ENCODE data around the gene CCDC6. TPM values are rescaled to one million over a fixed set of nuclear protein-coding genes. Genes with fewer than 3 reads are reported as not detected.

The CCDC6 gene
- total RNA-seq, 1 experiment from 2014 or later, result 116 TPM

DNA sequence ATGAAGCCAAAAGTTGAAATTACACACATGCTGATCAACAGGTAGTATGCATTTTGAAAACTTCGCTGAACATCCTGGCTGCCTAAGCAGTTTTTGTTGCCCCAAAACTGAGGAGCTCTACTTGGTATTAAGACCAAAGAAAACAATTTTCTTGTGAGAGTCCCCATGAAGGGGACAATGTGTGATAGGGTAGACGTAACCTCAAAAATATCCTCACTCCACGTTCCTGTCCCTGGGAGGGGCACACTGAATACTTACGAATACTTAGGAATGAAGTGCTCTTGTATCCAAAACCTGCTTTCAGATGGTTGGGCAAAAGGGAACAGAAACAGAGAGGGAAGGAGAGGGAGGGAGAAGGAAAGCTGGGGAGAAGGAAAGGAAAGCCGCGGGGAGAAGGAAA is 24.7 kb downstream of the CCDC6 start:
- Histone ChIP-seq H3K9me3 (no peaks in the 10 kb centered on the region), H3K27me3 (replicated peaks; ENCODE audit: control insufficient read depth, insufficient read depth, low read length) (no peaks in the 10 kb centered on the region), H3K4me3 (ENCODE audit: low read depth, low read length) (no peak overlapping the region), H3K36me3 (ENCODE audit: control insufficient read depth, insufficient read depth, low read length) (no peaks in the 10 kb centered on the region), H3K4me1 (peaks cover 12% of the 10 kb centered on the region)
- Mint-ChIP-seq H3K4me1 (ENCODE audit: low read depth, unreplicated experiment) (peaks cover 14% of the 10 kb centered on the region), H3K9me3 (ENCODE audit: unreplicated experiment) (no peaks in the 10 kb centered on the region), H3K4me3 (ENCODE audit: unreplicated experiment) (no peak overlapping the region), H3K27me3 (ENCODE audit: insufficient read depth, unreplicated experiment) (no peaks in the 10 kb centered on the region), H3K27ac (ENCODE audit: unreplicated experiment) (no peak overlapping the region), H3K36me3 (ENCODE audit: insufficient read depth, unreplicated experiment) (peaks cover 22% of the 10 kb centered on the region)
- ChIA-PET POLR2A (no interaction called here), CTCF (no interaction called here)
- DNase-seq, result no peak
- intact Hi-C loops (cut with micrococcal nuclease; ENCODE audit: unreplicated experiment), result no loop called here
- TF ChIP-seq CTCF (IDR thresholded peaks at IDR 0.05; ENCODE audit: insufficient read depth in 1 of 2, low read depth in 1 of 2, low read length in 1 of 2, severe bottlenecking in 1 of 2, unreplicated experiment in 1 of 2), result no peak
- BruUV-seq (replicated peaks), result no TSS peak

DNA sequence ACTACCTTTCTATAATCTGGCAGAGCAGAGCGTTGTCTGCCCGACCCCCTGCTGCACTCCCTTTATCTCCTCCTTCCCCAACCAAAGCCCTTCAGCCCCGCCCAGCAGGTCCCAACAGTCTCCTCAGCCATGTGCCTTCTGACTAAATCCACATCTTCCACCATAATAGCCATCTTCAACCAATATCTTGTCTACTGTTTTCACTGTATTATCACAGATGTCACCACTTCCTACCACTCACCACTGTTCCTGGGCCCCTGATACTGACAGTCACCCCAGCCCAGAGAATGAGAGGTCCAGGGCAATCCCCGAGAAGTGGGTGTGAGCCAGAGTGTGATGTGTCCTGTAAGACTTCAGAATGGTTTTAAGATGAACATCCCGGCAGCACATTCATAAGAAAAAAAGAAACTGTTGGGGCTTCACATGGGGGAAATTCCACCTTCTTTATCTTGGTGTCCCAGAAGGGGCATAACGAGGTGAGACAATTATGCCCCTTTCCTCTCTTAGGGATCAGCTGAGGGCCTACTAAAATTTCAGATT is 25.3 kb downstream of the CCDC6 start:
- Histone ChIP-seq H3K36me3 (ENCODE audit: control insufficient read depth, insufficient read depth, low read length) (no peaks in the 10 kb centered on the region), H3K27me3 (replicated peaks; ENCODE audit: control insufficient read depth, insufficient read depth, low read length) (no peaks in the 10 kb centered on the region), H3K9me3 (no peaks in the 10 kb centered on the region), H3K4me3 (ENCODE audit: low read depth, low read length) (no peak overlapping the region), H3K4me1 (peaks cover 12% of the 10 kb centered on the region)
- ChIA-PET CTCF (no interaction called here), POLR2A (no interaction called here)
- Mint-ChIP-seq H3K4me3 (ENCODE audit: unreplicated experiment) (no peak overlapping the region), H3K27ac (ENCODE audit: unreplicated experiment) (no peak overlapping the region), H3K9me3 (ENCODE audit: unreplicated experiment) (no peaks in the 10 kb centered on the region), H3K4me1 (ENCODE audit: low read depth, unreplicated experiment) (peaks cover 14% of the 10 kb centered on the region), H3K36me3 (ENCODE audit: insufficient read depth, unreplicated experiment) (peaks cover 17% of the 10 kb centered on the region), H3K27me3 (ENCODE audit: insufficient read depth, unreplicated experiment) (no peaks in the 10 kb centered on the region)
- BruUV-seq (replicated peaks), result no TSS peak
- intact Hi-C loops (cut with micrococcal nuclease; ENCODE audit: unreplicated experiment), result no loop called here
- TF ChIP-seq CTCF (IDR thresholded peaks at IDR 0.05; ENCODE audit: insufficient read depth in 1 of 2, low read depth in 1 of 2, low read length in 1 of 2, severe bottlenecking in 1 of 2, unreplicated experiment in 1 of 2), result no peak
- no peak for DNase-seq

DNA sequence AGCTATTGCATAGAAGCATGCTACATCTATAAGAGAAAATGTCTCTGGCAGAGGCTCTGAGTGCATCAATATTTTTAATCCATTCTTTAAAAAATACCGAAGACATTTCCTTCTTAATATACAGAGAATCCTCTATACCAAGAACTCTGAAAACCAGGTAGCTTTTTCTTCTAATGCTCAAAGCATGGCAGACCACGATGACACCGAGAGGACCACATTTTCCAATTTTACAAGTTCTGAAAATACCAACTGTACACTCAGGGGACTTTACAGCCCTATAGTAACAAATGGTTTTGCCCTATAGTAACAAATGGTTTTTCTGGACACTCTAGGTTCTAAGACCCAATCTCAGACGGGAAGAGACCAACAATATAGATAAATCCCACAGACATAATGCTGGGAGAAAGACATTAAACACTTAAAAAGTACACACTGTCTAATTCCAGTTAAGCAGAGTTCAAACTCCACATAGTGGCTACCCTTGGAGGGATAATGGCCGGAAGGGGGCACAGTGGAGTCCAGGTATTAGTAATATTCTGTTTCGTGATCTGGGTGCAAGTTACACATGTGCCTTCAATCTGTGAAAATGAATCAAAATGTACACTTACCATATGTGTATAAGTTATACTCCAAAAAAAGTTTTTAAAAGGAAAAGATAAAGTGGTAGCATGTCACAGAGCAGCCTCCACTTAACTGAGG is 26.2 kb downstream of the CCDC6 start:
- no TSS peak for BruUV-seq (replicated peaks)
- peak in 1 of 2 experiments; percentile 2 for TF ChIP-seq CTCF (IDR thresholded peaks at IDR 0.05; ENCODE audit: insufficient read depth in 1 of 2, low read depth in 1 of 2, low read length in 1 of 2, severe bottlenecking in 1 of 2, unreplicated experiment in 1 of 2)
- no peak overlapping the region for H3K4me3 ChIP-seq (ENCODE audit: low read depth, low read length)
- intact Hi-C loops (cut with micrococcal nuclease; ENCODE audit: unreplicated experiment), result no loop called here
- peaks cover 12% of the 10 kb centered on the region for H3K4me1 ChIP-seq
- Mint-ChIP-seq H3K27me3 (ENCODE audit: insufficient read depth, unreplicated experiment) (no peaks in the 10 kb centered on the region), H3K27ac (ENCODE audit: unreplicated experiment) (no peak overlapping the region), H3K4me1 (ENCODE audit: low read depth, unreplicated experiment) (peaks cover 14% of the 10 kb centered on the region), H3K36me3 (ENCODE audit: insufficient read depth, unreplicated experiment) (peaks cover 17% of the 10 kb centered on the region), H3K9me3 (ENCODE audit: unreplicated experiment) (no peaks in the 10 kb centered on the region), H3K4me3 (ENCODE audit: unreplicated experiment) (no peak overlapping the region)
- H3K9me3 ChIP-seq, result no peaks in the 10 kb centered on the region
- DNase-seq, result no peak
- ChIA-PET POLR2A (no interaction called here), CTCF (interaction anchor here (0.9 kb wide), 1 partner anchor 26 kb away, joined by 3 read pairs; the partner anchor contains the start of gene CCDC6)
- H3K27me3 ChIP-seq (replicated peaks; ENCODE audit: control insufficient read depth, insufficient read depth, low read length), result no peaks in the 10 kb centered on the region
- no peaks in the 10 kb centered on the region for H3K36me3 ChIP-seq (ENCODE audit: control insufficient read depth, insufficient read depth, low read length)

All from Caco-2 (cell line).